SK-N-MC (cell line): ENCODE measurements around the gene MAP3K15.

ENCODE experiments used
- FOXP2 ChIP-seq: optimal IDR thresholded peaks from 2 replicates; pipeline ENCODE3; 2011; ENCODE audit warnings: mild to moderate bottlenecking, moderate library complexity; ENCODE audit not compliant: insufficient read depth; ENCODE audit errors: extremely low read length, control extremely low read depth
- POLR2AphosphoS5 ChIP-seq: IDR thresholded peaks from 2 replicates; pipeline ENCODE4 v1.6.1; 2012; ENCODE audit warnings: mild to moderate bottlenecking, low read depth, low read length, borderline replicate concordance

DNA sequence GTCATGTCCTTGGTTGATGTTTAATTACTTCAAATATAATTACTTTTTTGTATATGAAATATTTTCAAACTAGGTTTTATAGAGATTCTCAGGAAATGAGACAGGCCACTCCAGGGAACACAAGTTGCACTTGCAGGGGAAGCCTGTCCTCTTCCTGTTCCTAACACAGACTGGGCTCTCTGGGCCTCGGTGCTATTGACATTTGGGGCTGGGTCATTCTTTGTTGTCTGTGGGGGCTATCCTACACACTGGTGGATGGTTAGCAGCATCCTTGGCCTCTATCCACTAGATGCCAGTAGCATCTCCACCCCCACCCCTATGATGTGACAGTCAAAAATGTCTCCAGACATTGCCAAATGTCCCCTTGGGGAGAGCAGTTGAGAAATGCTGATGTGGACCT lies 49.3 kb upstream of the MAP3K15 start:
- TF ChIP-seq POLR2AphosphoS5 (no peak), FOXP2 (no peak)
